HEK293 (cell line): Measurements from ENCODE around the gene FRAS1.

Experiments used
- CTCF ChIP-seq: fragments of 450-650 bp; formaldehyde crosslinking; IDR thresholded peaks from 2 replicates; pipeline ENCODE4 v1.5.1; 2016; ENCODE audit warnings: missing biosample characterization, missing genetic modification characterization
- SP2 ChIP-seq: fragments of 450-650 bp; formaldehyde crosslinking; IDR thresholded peaks from 2 replicates; pipeline ENCODE4 v1.5.1; 2016; ENCODE audit warnings: missing biosample characterization, missing genetic modification characterization
- YY1 ChIP-seq: fragments of 450-650 bp; formaldehyde crosslinking; IDR thresholded peaks from 2 replicates; pipeline ENCODE4 v1.5.1; 2018; ENCODE audit warnings: missing biosample characterization, missing genetic modification characterization
- ZEB2 ChIP-seq: fragments of 450-650 bp; formaldehyde crosslinking; IDR thresholded peaks from 2 replicates; pipeline ENCODE4 v1.5.1; 2016; ENCODE audit warnings: missing biosample characterization, missing genetic modification characterization
- ZNF624 ChIP-seq: fragments of 450-650 bp; formaldehyde crosslinking; IDR thresholded peaks from 2 replicates; pipeline ENCODE4 v1.5.1; 2017; ENCODE audit warnings: missing biosample characterization, missing genetic modification characterization

- TF ChIP-seq CTCF (no peak), YY1 (no peak), ZEB2 (tag by site-specific recombination) (no peak), SP2 (no peak), ZNF624 (no peak)
Measured at GRCh38 chr4:78556665-78557064, 499.5 kb downstream of the FRAS1 start.
